ENCODE data around the gene INPP5A.

Gene INPP5A

GRCh38 chr10:132692311-132692710 is 154.7 kb downstream of the INPP5A start:
- no peaks in the 10 kb centered on the region for H3K27me3 Mint-ChIP-seq
- DNase-seq (no peak), ATAC-seq (replicated peaks) (no peak)
- peaks cover 5 to 10% of the 10 kb centered on the region in 2 donors for H3K4me1 Mint-ChIP-seq
- H3K27ac Mint-ChIP-seq = no peak overlapping the region
- peaks cover 27 to 51% of the 10 kb centered on the region in 2 donors for H3K36me3 Mint-ChIP-seq
- peaks cover 10 to 32% of the 10 kb centered on the region in 2 donors for H3K9me3 Mint-ChIP-seq
- H3K4me3 Mint-ChIP-seq = no peak overlapping the region

GRCh38 chr10:132693676-132694075 is 156.1 kb downstream of the INPP5A start:
- Mint-ChIP-seq H3K27ac (no peak overlapping the region), H3K4me1 (peaks cover 0 to 6% of the 10 kb centered on the region in 2 donors), H3K36me3 (peaks cover 33 to 56% of the 10 kb centered on the region in 2 donors), H3K27me3 (no peaks in the 10 kb centered on the region), H3K4me3 (no peak overlapping the region), H3K9me3 (peaks cover 10 to 29% of the 10 kb centered on the region in 2 donors)
- DNase-seq (no peak), ATAC-seq (replicated peaks) (no peak)

- no peak overlapping the region for H3K4me3 Mint-ChIP-seq
- no peak for ATAC-seq (replicated peaks)
- no peak for DNase-seq
- no peaks in the 10 kb centered on the region for H3K27me3 Mint-ChIP-seq
- H3K27ac Mint-ChIP-seq = no peak overlapping the region
- H3K36me3 Mint-ChIP-seq = peaks cover 28 to 48% of the 10 kb centered on the region in 2 donors
- H3K9me3 Mint-ChIP-seq = peaks cover 10 to 29% of the 10 kb centered on the region in 2 donors
- peaks cover 0 to 6% of the 10 kb centered on the region in 2 donors for H3K4me1 Mint-ChIP-seq
Observed at GRCh38 chr10:132696204-132696603, 158.6 kb downstream of the INPP5A start.

- DNase-seq (no peak), ATAC-seq (replicated peaks) (no peak)
- Mint-ChIP-seq H3K27me3 (no peaks in the 10 kb centered on the region), H3K27ac (no peak overlapping the region), H3K4me1 (peaks cover 0 to 6% of the 10 kb centered on the region in 2 donors), H3K36me3 (peaks cover 24 to 42% of the 10 kb centered on the region in 2 donors), H3K9me3 (peaks cover 10 to 25% of the 10 kb centered on the region in 2 donors), H3K4me3 (no peak overlapping the region)
Observed at GRCh38 chr10:132696728-132697577, 159.4 kb downstream of the INPP5A start.

GRCh38 chr10:132697578-132698200 is 160.1 kb downstream of the INPP5A start:
- no peak for DNase-seq
- Mint-ChIP-seq H3K4me1 (peaks cover 0 to 6% of the 10 kb centered on the region in 2 donors), H3K4me3 (no peak overlapping the region), H3K9me3 (peaks cover 4 to 20% of the 10 kb centered on the region in 2 donors), H3K36me3 (peaks cover 24 to 41% of the 10 kb centered on the region in 2 donors), H3K27me3 (no peaks in the 10 kb centered on the region), H3K27ac (no peak overlapping the region)
- ATAC-seq (replicated peaks) = no peak

GRCh38 chr10:132698211-132698751 is 160.7 kb downstream of the INPP5A start:
- Mint-ChIP-seq H3K4me1 (peaks cover 0 to 6% of the 10 kb centered on the region in 2 donors), H3K36me3 (peaks cover 26 to 44% of the 10 kb centered on the region in 2 donors), H3K27ac (no peak overlapping the region), H3K9me3 (peaks cover 5 to 18% of the 10 kb centered on the region in 2 donors), H3K4me3 (no peak overlapping the region), H3K27me3 (no peaks in the 10 kb centered on the region)
- ATAC-seq (replicated peaks) (no peak), DNase-seq (no peak)

GRCh38 chr10:132698761-132699391 is 161.3 kb downstream of the INPP5A start:
- ATAC-seq (replicated peaks) (no peak), DNase-seq (no peak)
- Mint-ChIP-seq H3K36me3 (peaks cover 30 to 46% of the 10 kb centered on the region in 2 donors), H3K9me3 (peaks cover 5 to 17% of the 10 kb centered on the region in 2 donors), H3K27ac (no peak overlapping the region), H3K4me1 (peaks cover 0 to 3% of the 10 kb centered on the region in 2 donors), H3K4me3 (no peak overlapping the region), H3K27me3 (no peaks in the 10 kb centered on the region)

GRCh38 chr10:132699411-132700155 is 162.0 kb downstream of the INPP5A start:
- DNase-seq (no peak), ATAC-seq (replicated peaks) (no peak)
- H3K27me3 Mint-ChIP-seq = no peaks in the 10 kb centered on the region
- peaks cover 5 to 10% of the 10 kb centered on the region in 2 donors for H3K9me3 Mint-ChIP-seq
- H3K36me3 Mint-ChIP-seq = peaks cover 37 to 46% of the 10 kb centered on the region in 2 donors
- H3K4me1 Mint-ChIP-seq = no peaks in the 10 kb centered on the region
- no peak overlapping the region for H3K27ac Mint-ChIP-seq
- no peak overlapping the region for H3K4me3 Mint-ChIP-seq

- Mint-ChIP-seq H3K36me3 (peaks cover 43 to 48% of the 10 kb centered on the region in 2 donors), H3K27me3 (no peaks in the 10 kb centered on the region), H3K9me3 (peaks cover 4 to 7% of the 10 kb centered on the region in 2 donors), H3K4me1 (no peaks in the 10 kb centered on the region), H3K4me3 (no peak overlapping the region), H3K27ac (no peak overlapping the region)
- DNase-seq (no peak), ATAC-seq (replicated peaks) (no peak)
Observed at GRCh38 chr10:132700156-132701098, 162.8 kb downstream of the INPP5A start.

GRCh38 chr10:132701099-132701845 is 163.7 kb downstream of the INPP5A start:
- peaks cover 52 to 56% of the 10 kb centered on the region in 2 donors for H3K36me3 Mint-ChIP-seq
- H3K27ac Mint-ChIP-seq = no peak overlapping the region
- H3K4me1 Mint-ChIP-seq = no peaks in the 10 kb centered on the region
- H3K9me3 Mint-ChIP-seq = peaks cover 8 to 15% of the 10 kb centered on the region in 2 donors
- DNase-seq = no peak
- no peak overlapping the region for H3K4me3 Mint-ChIP-seq
- no peak for ATAC-seq (replicated peaks)
- H3K27me3 Mint-ChIP-seq = no peaks in the 10 kb centered on the region

- no peaks in the 10 kb centered on the region for H3K4me1 Mint-ChIP-seq
Observed at GRCh38 chr10:132701846-132702190, 164.2 kb downstream of the INPP5A start.

GRCh38 chr10:132702601-132703418 is 165.2 kb downstream of the INPP5A start:
- Mint-ChIP-seq H3K9me3 (peaks cover 14 to 21% of the 10 kb centered on the region in 2 donors), H3K4me1 (no peaks in the 10 kb centered on the region), H3K27ac (no peak overlapping the region), H3K4me3 (no peak overlapping the region), H3K36me3 (peaks cover 61 to 65% of the 10 kb centered on the region in 2 donors), H3K27me3 (no peaks in the 10 kb centered on the region)
- ATAC-seq (replicated peaks) (no peak), DNase-seq (no peak)

More at GRCh38 chr10:132701846-132702190, 164.2 kb downstream of the INPP5A start:
- ATAC-seq (replicated peaks) = no peak
- peaks cover 14 to 21% of the 10 kb centered on the region in 2 donors for H3K9me3 Mint-ChIP-seq
- no peak overlapping the region for H3K4me3 Mint-ChIP-seq
- H3K36me3 Mint-ChIP-seq = peaks cover 57 to 62% of the 10 kb centered on the region in 2 donors
- no peak for DNase-seq
- no peak overlapping the region for H3K27ac Mint-ChIP-seq
- no peaks in the 10 kb centered on the region for H3K27me3 Mint-ChIP-seq
